ENCODE results near the gene CA5A.

GRCh38 chr16:87965417-87965816, 29.1 kb upstream of the CA5A start:
- no peak for TF ChIP-seq POLR2A (IDR thresholded peaks at IDR 0.05)
- no peak for TF ChIP-seq CTCF (IDR thresholded peaks at IDR 0.05)
